Measurements from ENCODE around the gene KRTAP12-3.
"Not testable (repeated sequence)": the region's sequence is repeated elsewhere in the genome, so short reads cannot be mapped to it uniquely, and the experiment has no call there.

KRTAP12-3 gene

DNA sequence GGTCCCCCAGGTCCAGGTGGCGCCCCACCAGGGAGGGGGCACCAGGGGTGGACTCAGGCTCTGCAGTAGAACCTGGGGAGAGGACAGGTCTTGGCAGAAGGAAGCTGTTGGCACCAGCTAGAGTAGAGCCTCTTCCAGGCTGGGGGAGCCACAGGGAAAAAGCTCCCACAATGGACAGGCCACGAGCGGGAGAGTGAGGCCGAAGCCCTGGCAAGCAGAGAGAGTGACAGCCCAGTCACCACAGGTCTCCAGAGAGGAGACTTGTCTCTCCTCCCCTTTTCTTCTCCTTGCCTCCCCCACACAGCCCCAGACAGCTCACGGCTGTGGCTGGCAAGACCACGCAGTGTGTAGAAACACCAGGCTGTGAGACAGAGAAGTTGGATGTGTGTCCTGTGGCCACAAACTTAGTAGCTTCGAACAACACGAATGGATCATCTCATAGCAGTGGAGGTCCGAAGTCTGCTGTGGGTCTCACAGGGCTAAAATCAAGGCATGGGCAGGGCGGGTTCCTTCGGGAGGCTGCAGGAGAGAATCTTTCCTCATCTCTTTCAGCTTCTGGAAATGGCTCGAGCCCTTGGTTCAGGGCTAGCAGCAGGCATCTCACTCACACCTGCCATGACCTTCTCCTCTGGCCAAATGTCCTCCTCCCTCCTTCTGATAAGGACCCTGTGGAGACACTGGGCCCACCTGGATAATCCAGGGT lies 6.6 kb upstream of the KRTAP12-3 start:
- DNase-seq (ENCODE audit: low read depth) = no peak

DNA sequence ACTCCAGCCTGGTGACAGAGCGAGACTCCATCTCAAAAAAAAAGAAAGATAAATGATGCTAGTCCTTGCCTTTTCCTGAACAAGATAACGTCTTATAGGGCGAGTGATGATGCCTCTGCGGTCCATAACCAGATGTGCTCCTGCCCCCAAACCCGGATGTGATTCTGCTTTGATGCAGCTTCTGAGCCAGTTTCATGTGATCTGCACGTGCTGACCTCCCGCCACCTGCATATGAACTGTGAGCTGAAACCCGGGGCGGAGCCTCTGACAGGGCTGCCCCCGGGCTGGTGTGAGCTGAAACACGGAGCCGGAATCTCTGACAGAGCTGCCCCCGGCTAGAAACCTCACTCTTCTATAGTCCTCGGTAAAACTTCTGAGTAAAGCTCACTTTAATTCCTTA lies 4.6 kb upstream of the KRTAP12-3 start:
- DNase-seq (ENCODE audit: low read depth) = no peak

DNA sequence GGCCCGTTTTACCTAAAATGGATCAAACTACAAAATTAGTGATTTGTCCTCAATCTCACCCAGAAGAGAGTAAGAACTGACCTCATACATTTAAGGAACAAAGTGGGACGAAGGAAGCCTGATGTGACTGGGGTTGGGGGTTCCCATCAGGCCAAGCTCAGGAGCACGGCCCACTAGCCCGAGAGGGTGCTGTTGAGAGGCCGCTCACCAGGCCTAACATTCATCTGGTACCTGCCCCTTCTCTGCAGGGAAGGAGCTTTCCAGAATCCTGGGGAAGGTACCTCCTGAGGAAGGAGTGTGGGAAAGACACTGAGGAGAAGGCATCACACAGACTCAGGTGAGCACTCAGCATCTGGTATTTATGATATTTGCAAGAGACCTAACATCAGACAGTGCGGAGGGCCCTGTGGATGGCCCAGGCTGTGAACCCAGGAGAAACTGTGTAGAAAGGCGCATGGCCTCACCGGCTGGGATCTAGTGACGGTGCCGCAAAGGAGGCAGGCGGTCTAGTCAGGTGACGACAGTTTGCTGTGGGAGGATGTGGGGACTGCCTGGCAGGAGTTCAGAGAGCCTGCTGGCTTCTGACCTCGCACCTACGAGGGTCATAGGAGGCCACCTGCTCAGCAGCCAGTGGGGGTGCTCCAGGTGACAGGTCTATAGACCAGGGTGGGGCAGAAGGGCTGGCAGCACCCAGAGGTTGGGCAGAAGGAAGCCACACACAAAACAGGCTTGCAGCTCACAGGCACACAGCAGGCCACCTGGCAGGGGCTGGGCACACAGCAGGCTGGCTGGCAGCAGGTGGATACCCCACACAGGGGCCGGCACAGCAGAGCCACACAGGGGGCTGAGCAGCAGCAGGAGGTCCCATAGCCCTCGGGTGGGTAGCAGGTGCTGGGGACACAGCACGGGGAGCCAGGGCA lies 3.8 kb upstream of the KRTAP12-3 start:
- DNase-seq (ENCODE audit: low read depth) = no peak

DNA sequence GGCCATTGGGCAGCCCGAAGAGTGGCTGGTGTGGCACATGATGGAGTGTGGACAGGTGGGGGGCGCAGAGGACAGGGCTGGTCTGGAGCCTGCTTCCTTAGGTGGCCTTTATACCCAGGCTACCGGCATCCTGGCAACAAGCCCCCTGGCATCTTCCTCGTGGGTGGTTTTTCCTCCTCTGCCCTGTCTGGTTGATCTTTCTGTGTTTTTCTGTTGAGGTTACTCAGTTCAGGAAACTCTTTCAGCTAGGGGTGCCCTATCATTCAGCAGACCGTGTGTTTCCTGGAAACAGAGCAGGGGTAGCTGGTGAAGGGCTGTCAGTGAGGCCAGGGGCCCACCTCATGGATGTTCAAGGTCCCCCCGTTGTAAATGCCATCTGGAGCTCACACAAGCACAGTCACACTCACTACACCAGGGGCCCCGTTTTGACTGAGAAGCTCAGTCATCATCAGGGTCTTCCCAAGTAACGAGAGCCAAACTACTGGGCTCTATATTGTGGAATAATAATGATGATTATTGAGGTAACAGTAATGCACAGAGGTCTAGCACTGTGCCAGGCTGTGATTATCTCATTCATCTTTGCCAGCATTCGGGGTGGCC lies 3.1 kb upstream of the KRTAP12-3 start, which contains the start of gene KRTAP12-4:
Gene KRTAP12-4 (minus strand): TSS at position 84 of the 600 bp plus-strand sequence. CDS start 45 bp downstream, at position 39.
- DNase-seq (ENCODE audit: low read depth) = no peak

DNA sequence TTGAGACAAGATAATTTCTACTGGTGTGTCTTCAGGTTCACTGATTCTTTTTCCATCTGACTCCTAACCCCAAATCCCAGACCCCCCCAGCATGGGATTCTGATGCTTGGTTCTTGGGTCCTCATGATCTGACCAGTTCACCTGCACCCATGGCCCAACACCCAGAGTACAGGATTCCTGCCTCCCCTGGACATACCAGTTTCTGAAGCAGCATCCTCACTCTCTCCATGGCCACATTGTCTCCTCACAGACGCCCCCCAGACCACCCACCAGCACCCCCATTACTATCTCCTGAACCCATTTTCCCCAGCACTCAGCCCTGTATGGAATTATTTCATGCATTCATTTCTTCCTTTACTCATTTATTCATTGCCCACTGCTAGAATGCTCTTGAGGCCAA lies 864 bp upstream of the KRTAP12-3 start:
- DNase-seq (ENCODE audit: low read depth) = no peak

DNA sequence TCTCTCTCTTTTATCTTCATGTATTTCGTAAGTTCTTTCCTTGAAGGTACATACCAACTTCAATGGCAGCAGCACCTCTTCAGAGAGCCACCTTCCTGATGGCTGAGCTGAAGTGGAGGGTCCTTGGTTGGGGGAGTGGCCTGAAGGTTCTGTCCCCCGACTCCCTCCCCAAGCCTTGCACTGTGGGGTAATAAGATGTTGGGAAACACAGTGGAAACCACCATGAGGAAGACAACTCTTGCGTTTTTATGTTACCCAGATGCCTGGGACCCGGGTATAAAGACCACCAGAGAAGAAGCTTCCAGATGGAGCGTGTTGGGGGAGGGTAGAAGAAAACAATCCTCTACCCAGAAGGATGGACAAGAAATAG lies 794 bp downstream of the KRTAP12-3 start:
- DNase-seq (ENCODE audit: low read depth) = no peak

DNA sequence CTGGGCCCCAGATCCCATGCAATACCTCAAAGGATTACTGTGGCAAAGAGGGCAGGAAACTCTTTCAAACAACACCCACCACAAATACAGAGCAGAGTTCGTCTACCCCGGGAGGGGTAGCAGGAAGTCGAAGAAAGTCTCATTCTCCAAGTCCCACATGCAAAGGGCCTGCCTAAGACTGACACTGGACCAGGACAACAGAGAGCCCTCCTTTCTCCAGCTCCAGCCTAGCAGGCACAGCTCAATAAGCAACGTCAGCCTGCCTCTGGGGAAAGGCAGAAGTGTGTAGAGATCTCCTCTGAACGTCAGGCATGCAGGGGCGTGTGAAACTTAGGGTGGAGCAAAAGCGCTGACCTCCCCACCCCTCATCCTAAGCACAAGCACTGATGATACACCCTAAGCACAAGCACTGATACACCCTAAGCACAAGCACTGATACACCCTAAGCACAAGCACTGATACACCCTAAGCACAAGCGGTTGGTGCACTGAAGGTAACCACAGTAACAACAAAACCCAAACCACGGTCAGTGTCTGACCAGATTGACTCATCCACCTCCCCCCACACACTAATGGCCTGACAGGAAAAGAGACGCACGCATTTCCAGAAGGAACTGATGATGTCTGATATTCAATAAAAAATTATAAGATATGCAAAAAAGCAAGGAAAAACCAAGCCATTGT lies 1.3 kb downstream of the KRTAP12-3 start:
- DNase-seq (ENCODE audit: low read depth) = no peak

DNA sequence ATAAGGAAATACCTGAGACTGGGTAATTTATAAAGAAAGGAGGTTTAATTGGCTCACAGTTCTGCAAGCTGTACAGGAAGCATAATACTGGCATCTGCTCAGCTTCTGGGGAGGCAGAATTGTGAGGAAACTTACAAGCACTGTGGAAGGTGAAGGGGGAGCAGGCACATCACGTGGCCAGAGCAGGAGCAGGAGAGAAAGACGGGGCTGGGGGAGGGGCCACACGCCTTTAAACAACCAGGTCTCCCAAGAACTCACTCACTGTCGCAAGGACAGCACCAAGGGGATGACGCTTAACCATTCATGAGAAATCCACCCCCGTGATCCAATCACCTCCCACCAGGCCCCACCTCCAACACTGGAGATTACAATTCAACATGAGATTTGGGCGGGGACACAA lies 3.8 kb downstream of the KRTAP12-3 start:
- DNase-seq (ENCODE audit: low read depth) = not testable (repeated sequence)

DNA sequence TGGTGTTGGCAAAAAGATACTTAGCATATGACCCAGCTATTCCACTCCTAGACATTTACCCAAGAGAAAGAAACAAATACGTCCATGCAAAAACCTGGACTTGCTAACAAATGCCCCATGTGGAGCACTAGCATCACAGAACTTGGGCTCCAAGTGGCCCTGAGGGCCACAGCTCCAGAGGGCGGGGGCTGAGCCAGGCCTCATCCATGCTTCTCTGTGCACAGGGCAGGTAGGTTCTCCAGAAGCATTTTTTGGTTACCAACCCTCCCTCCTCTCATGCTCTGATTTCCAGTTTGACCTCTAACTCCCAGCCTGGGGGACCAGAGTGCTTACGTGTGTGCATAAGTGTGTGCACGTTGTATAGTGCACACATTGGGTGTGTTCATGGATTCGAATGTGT lies 7.0 kb downstream of the KRTAP12-3 start:
- DNase-seq (ENCODE audit: low read depth) = no peak

DNA sequence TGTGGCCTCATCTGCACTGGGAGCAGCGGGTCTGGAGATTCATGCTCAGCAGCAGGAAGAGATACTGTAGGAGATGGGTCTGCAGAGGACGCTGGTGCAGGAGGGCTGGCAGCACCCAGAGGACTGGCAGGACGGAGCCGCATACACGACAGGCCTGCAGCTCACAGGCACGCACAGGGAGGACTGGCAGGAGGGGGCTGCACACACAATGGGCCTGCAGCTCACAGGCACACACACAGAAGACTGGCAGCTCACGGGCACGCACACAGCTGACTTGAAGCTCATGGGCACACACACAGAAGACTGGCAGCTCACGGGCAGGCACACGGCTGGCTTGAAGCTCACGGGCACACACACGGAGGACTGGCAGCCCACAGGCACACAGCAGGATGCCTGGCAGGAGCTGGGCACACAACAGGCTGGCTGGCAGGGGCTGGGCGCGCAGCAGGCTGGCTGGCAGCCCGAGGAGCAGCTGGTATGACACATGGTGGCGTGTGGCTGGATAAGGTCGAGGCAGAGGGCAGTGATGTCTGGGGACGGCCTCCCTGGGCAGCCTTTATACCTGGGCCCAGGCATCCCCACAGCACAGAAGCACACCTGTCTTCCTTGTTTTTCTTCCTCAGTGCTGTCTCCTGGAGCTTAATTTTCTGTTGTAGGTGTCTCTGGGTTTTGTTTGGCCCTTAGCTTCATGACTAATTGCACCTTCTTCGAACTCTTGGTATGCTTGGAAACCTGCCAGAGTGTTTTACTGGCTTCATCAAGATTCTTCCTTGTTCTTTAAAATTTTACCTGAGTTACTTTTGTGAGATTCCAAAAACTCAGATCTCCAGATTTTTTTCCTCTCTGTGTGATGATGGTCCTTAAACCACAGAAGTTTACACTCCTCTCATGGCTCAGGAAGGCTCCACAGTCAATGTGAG lies 8.9 kb downstream of the KRTAP12-3 start, which contains the start of gene KRTAP12-2:
Gene KRTAP12-2 (minus strand): TSS at position 527 of the 920 bp plus-strand sequence. CDS start 41 bp downstream, at position 486.
- DNase-seq (ENCODE audit: low read depth) = no peak

DNA sequence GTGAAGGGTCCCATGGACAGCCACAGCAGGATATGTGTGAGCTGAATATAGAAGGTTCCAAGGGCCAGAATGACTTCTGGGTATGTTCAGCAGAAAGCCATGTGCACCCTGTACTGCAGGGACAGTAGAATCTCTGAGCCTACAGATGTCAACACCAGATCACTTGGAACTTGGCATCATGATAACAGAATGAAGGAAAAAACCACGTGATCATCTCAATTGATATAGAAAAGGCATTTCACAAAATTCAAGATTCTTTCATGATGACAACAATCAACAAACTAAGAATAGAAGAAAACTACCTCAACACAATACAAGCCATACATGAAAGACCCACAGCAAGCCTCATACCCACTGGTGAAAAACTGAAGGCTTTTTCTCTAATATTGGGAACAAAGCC lies 9.9 kb downstream of the KRTAP12-3 start:
- DNase-seq (ENCODE audit: low read depth) = no peak

DNA sequence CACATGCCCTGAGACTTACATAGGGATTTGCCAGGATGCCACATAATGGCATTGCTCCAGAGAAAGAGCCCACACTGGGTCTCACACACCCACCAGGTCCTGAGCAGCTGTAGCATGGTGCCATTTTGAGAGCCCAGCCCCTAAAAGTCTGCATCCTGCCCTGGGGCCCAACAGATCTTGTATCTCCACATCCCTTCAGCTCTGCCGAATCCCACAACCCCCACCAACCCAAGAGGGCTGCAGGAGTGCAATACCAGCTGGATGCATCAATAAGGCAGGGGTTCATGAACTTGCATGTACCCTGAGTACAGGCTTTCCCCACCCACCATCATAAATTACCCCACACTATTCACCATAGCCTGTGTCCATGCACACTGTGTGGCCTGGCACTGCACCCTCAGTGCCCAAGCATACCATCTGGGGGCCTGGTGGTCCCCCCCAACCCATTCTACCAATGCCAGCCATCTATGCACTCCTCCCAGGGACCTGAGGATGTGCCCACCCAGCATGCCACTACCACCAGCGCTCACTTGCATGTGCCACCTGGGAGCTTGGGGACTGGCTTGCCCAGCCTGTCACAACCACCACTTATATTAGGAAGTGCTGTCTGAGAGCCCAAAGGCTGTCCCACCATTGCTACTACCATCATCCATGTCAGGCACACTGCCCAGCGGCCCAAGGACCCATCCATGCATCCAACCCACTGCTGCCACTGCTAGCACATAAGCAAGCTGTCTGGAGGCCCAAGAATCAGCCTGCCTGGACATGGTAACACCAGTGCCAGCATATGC lies 13.1 kb downstream of the KRTAP12-3 start:
- DNase-seq (ENCODE audit: low read depth) = no peak

DNA sequence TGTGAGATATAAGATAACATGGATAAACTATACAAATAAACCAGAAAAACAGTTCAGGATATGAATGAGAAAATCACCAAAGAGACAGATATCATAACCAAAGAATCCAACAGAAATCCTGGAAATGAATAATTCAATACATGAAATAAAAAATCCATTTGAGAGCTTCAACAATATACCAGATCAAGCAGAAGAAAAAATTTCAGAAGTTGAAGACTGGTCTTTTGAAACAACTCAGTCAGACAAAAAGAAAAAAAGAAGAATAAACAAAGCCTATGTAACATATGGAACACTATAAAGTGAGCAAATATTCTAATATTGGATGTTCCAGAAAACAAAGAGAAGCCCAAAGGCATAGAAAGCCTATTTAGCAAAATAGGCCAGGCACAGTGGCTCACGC lies 14.2 kb downstream of the KRTAP12-3 start:
- no peak for DNase-seq (ENCODE audit: low read depth)

DNA sequence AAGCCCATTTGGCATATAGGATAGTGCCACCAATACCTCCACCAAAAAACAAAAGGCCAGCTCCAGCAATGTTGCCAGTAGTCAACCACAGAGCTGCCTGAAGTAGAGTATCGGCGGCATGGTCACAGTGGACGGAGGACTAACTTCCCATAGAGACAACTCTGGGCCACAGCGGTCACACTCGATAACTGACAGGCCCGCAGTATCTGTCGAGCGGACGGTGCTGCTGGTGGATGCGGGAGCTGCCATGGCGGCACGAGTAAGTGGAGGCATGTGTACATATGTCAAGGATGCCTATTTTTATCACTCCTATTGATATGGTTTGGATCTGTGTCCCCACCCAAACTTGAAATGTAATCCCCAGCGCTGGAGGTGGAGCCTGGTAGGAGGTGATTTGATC lies 20.1 kb downstream of the KRTAP12-3 start:
- no peak for DNase-seq (ENCODE audit: low read depth)

DNA sequence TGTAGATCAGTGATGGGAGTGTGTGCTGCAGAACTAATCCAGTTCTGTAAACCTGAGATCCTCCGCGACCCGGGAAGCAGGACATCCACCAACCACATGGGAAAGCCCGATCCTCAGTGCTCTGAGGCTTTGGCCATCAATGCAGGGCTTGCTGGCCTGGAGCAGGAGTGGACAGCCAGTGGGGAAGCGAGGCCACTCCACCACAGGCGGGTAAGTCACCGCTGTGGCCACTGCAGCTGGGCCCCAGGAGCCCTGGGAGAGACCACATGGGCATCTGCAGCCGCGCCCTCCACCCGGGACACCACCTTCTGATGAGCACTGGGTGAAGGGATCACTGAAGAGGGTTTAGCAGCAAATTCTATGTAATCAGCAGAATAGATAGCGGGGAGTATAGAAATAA lies 23.4 kb downstream of the KRTAP12-3 start:
- DNase-seq (ENCODE audit: low read depth) = no peak

DNA sequence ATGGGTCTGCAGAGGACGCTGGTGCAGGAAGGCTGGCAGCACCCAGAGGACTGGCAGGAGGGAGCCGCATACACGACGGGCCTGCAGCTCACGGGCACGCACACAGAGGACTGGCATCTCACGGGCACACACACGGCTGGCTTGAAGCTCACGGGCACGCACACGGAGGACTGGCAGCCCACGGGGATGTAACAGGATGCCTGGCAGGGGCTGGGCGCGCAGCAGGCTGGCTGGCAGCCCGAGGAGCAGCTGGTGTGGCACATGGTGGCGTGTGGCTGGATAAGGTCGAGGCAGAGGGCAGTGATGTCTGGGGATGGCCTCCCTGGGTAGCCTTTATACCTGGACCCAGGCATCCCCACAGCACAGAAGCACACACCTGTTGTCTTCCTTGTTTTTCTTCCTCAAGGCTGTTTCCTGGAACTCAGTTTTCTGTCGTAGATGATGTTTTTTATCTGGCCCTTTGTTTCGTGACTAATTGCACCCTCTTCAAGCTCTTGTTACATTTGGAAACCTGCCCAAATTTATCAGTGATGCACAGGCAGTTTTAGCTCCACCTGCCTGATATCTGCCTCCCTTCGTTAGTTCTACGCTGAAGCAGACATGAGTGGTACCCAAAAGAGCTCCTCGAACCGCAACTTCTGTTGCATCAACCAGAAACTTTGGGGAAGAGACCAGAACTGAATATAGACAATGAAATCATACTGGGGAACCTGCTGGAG lies 24.3 kb downstream of the KRTAP12-3 start, which contains the start of gene KRTAP12-1:
Gene KRTAP12-1 (minus strand): TSS at position 303 of the 719 bp plus-strand sequence. CDS start 40 bp downstream, at position 263.
- DNase-seq (ENCODE audit: low read depth) = no peak

DNA sequence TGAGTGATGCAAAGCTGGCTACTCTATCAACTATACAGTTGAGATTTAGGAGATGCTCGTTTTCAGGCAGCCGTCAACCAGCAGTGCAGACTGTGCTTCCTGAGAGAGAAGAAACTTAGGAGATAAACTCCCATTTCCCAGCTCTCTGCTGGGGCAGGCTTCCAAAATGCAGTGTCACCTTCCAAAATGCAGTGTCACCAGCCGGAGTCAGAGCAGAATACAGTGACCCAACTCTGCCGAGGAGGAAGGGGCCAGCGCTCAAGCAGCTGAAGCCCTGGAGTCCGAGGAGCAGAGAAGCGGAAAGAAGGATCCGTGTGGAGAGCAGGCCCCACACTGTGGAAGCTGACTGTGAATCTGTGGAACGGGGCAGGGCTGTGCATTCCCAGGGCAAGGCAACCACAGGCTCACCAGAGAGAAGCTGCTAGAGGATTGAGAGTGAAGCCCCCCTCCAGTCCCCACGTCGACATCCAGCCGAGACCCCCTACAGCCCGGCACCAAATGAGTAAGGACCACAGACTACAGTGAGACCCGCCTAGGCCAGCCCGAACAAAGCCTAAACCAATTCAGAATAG lies 24.9 kb downstream of the KRTAP12-3 start:
- no peak for DNase-seq (ENCODE audit: low read depth)

DNA sequence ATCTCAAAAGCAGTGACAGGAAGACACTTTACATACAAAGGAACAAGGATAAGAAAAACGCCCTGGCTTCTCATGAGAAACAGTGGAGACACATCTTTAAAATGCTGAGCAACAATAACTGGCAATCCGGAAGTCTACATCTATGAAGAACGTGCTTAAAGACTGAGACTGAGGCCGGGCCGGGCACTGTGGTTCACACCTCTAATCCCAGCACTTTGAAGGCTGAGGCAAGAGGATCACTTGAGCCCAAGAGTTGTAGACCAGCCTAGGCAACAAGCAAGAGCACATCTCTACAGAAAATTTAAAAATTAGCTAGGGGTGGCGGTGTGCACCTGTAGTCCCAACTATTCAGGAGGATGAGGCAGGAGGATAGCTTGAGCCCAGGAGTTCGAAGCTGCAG lies 26.3 kb downstream of the KRTAP12-3 start:
- no peak for DNase-seq (ENCODE audit: low read depth)

DNA sequence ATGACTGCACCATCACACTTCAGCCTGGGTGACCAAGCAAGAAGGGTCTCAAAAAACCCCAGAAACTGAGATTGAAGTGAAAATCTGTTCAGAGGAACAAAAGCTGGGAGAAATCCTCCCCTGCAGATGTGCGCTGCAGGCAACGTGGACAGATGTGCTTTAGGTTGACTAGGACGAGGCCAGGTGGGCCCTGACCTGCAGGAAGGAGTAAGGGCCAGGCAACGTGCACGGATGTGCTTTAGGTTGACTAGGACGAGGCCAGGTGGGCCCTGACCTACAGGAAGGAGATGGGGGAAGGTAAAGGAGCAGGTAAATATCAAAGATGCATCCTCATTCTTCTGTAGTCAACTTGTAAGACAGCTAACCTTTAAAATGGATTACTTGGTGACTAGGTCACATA lies 26.8 kb downstream of the KRTAP12-3 start:
- DNase-seq (ENCODE audit: low read depth) = no peak

Data from stimulated activated CD8-positive, alpha-beta memory T cell treated with anti-CD3 and anti-CD28 coated beads, Interleukin-15, amount 100 ng/mL, for 24 hours (primary cell).